NCI-H345 treated with DMSO at 0.1 percent for 48 hours (cell line): ENCODE measurements around the gene LPCAT2.

Source experiments
- DNase-seq: peaks from one replicate; lab custom pipeline; 2025; ENCODE audit not compliant: unreplicated experiment; lab: John Stamatoyannopoulos, UW

LPCAT2 gene

GRCh38 chr16:55508941-55509931 is at the start of gene LPCAT2:
TSS of gene LPCAT2 (plus strand) at chr16:55509072. CDS start at chr16:55509182, 110 bp downstream.
- DNase-seq = peak; percentile 35

GRCh38 chr16:55462241-55462640 is 46.6 kb upstream of the LPCAT2 start:
- DNase-seq = no peak

GRCh38 chr16:55464375-55464774 is 44.5 kb upstream of the LPCAT2 start:
- no peak for DNase-seq

- DNase-seq = peak; percentile 43
Measured at GRCh38 chr16:55465077-55465896, 43.6 kb upstream of the LPCAT2 start.

- no peak for DNase-seq
Measured at GRCh38 chr16:55466209-55466608, 42.7 kb upstream of the LPCAT2 start.

- no peak for DNase-seq
Measured at GRCh38 chr16:55467898-55468297, 41.0 kb upstream of the LPCAT2 start.

GRCh38 chr16:55468352-55468990 is 40.4 kb upstream of the LPCAT2 start:
- no peak for DNase-seq

- DNase-seq = no peak
Measured at GRCh38 chr16:55469821-55470532, 38.9 kb upstream of the LPCAT2 start.

GRCh38 chr16:55470533-55471371 is 38.1 kb upstream of the LPCAT2 start:
- DNase-seq = no peak

- DNase-seq = no peak
Measured at GRCh38 chr16:55471448-55472097, 37.3 kb upstream of the LPCAT2 start.

- DNase-seq = no peak
Measured at GRCh38 chr16:55473587-55473986, 35.3 kb upstream of the LPCAT2 start.

- DNase-seq = no peak
Measured at GRCh38 chr16:55474821-55475220, 34.1 kb upstream of the LPCAT2 start.

GRCh38 chr16:55475919-55476318 is 33.0 kb upstream of the LPCAT2 start:
- no peak for DNase-seq

GRCh38 chr16:55476625-55477533 is 32.0 kb upstream of the LPCAT2 start:
- no peak for DNase-seq

- no peak for DNase-seq
Measured at GRCh38 chr16:55477736-55478135, 31.1 kb upstream of the LPCAT2 start.

GRCh38 chr16:55478827-55479429 is 29.9 kb upstream of the LPCAT2 start, which contains the start of gene MMP2:
TSS of gene MMP2 (plus strand) at chr16:55479198. CDS start at chr16:55479480, 282 bp downstream.
- no peak for DNase-seq

GRCh38 chr16:55479430-55480140 is 29.3 kb upstream of the LPCAT2 start:
- DNase-seq = no peak
